ENCODE measurements around the gene PPIA. TPM values are rescaled to one million over a fixed set of nuclear protein-coding genes. Genes with fewer than 3 reads are reported as not detected.
"Not testable (repeated sequence)": the region's sequence is repeated elsewhere in the genome, so short reads cannot be mapped to it uniquely, and the experiment has no call there.

PPIA gene
- polyA plus RNA-seq, 1 of the 3 experiments (the other 2 are of a cell fraction) = 6,267 TPM

DNA sequence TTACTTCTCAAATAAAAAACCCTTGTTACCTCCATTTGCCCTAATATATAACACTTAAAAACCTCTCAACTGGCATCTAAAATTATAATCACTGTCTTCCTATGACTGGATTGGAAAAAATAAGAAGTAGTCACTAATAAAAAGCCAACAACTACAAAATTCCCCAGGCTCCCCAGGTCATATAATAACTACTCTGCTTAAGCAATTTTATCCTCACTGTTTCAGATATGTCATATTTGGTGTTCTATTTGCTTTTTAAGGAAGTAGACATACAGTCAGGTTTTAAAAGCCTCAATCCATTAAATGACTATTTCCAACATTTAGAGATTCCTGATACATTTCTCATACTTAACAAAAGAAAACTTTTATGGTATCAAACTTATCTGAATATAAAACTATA is 49.0 kb downstream of the PPIA start:
- peak overlapping the region; percentile 79; the same call in 1 of the 2 replicates for H3K9ac ChIP-seq
- CTCF ChIA-PET = interaction anchor here (0.7 to 2.5 kb wide), 9 partner anchors 12 to 291 kb away, joined by 3 to 9 read pairs (median 4); no protein-coding TSS in a partner anchor
- peaks cover 12 to 27% of the 10 kb centered on the region in 2 experiments for H3K36me3 ChIP-seq (replicated peaks in 1 of 2; ENCODE audit: control insufficient read depth in 1 of 2, insufficient read depth in 2 of 2, low read length in 1 of 2)
- TF ChIP-seq POLR2AphosphoS5 (IDR thresholded peaks at IDR 0.05; ENCODE audit: low read depth, low read length) (no peak), SMC3 (IDR thresholded peaks at IDR 0.05; ENCODE audit: low read depth, low read length) (no peak), CHD2 (IDR thresholded peaks at IDR 0.05; ENCODE audit: low read length, partially characterized antibody) (no peak), NFIC (IDR thresholded peaks at IDR 0.05; ENCODE audit: borderline replicate concordance) (no peak), JUND (IDR thresholded peaks at IDR 0.05) (no peak), FOXM1 (IDR thresholded peaks at IDR 0.05; ENCODE audit: low read depth) (no peak), TEAD4 (IDR thresholded peaks at IDR 0.05; ENCODE audit: borderline replicate concordance, insufficient read depth) (no peak), ELF1 (IDR thresholded peaks at IDR 0.05) (no peak), TAF1 (IDR thresholded peaks at IDR 0.05; ENCODE audit: borderline replicate concordance, low read depth, low read length) (no peak), RCOR1 (IDR thresholded peaks at IDR 0.05; ENCODE audit: low read length) (no peak)
- TF ChIP-seq, protein P1, sequence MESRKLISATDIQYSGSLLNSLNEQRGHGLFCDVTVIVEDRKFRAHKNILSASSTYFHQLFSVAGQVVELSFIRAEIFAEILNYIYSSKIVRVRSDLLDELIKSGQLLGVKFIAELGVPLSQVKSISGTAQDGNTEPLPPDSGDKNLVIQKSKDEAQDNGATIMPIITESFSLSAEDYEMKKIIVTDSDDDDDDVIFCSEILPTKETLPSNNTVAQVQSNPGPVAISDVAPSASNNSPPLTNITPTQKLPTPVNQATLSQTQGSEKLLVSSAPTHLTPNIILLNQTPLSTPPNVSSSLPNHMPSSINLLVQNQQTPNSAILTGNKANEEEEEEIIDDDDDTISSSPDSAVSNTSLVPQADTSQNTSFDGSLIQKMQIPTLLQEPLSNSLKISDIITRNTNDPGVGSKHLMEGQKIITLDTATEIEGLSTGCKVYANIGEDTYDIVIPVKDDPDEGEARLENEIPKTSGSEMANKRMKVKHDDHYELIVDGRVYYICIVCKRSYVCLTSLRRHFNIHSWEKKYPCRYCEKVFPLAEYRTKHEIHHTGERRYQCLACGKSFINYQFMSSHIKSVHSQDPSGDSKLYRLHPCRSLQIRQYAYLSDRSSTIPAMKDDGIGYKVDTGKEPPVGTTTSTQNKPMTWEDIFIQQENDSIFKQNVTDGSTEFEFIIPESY (IDR thresholded peaks at IDR 0.05; ENCODE audit: borderline replicate concordance, low read depth) = no peak
- TF ChIP-seq, protein P2, sequence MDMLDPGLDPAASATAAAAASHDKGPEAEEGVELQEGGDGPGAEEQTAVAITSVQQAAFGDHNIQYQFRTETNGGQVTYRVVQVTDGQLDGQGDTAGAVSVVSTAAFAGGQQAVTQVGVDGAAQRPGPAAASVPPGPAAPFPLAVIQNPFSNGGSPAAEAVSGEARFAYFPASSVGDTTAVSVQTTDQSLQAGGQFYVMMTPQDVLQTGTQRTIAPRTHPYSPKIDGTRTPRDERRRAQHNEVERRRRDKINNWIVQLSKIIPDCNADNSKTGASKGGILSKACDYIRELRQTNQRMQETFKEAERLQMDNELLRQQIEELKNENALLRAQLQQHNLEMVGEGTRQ (IDR thresholded peaks at IDR 0.05; ENCODE audit: borderline replicate concordance, low read depth, low read length) = no peak
- TF ChIP-seq, protein P3, sequence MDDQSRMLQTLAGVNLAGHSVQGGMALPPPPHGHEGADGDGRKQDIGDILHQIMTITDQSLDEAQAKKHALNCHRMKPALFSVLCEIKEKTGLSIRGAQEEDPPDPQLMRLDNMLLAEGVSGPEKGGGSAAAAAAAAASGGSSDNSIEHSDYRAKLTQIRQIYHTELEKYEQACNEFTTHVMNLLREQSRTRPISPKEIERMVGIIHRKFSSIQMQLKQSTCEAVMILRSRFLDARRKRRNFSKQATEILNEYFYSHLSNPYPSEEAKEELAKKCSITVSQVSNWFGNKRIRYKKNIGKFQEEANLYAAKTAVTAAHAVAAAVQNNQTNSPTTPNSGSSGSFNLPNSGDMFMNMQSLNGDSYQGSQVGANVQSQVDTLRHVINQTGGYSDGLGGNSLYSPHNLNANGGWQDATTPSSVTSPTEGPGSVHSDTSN (IDR thresholded peaks at IDR 0.05) = no peak
- TF ChIP-seq, protein P4, sequence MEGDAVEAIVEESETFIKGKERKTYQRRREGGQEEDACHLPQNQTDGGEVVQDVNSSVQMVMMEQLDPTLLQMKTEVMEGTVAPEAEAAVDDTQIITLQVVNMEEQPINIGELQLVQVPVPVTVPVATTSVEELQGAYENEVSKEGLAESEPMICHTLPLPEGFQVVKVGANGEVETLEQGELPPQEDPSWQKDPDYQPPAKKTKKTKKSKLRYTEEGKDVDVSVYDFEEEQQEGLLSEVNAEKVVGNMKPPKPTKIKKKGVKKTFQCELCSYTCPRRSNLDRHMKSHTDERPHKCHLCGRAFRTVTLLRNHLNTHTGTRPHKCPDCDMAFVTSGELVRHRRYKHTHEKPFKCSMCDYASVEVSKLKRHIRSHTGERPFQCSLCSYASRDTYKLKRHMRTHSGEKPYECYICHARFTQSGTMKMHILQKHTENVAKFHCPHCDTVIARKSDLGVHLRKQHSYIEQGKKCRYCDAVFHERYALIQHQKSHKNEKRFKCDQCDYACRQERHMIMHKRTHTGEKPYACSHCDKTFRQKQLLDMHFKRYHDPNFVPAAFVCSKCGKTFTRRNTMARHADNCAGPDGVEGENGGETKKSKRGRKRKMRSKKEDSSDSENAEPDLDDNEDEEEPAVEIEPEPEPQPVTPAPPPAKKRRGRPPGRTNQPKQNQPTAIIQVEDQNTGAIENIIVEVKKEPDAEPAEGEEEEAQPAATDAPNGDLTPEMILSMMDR (IDR thresholded peaks at IDR 0.05) = no peak
- TF ChIP-seq, protein P5, sequence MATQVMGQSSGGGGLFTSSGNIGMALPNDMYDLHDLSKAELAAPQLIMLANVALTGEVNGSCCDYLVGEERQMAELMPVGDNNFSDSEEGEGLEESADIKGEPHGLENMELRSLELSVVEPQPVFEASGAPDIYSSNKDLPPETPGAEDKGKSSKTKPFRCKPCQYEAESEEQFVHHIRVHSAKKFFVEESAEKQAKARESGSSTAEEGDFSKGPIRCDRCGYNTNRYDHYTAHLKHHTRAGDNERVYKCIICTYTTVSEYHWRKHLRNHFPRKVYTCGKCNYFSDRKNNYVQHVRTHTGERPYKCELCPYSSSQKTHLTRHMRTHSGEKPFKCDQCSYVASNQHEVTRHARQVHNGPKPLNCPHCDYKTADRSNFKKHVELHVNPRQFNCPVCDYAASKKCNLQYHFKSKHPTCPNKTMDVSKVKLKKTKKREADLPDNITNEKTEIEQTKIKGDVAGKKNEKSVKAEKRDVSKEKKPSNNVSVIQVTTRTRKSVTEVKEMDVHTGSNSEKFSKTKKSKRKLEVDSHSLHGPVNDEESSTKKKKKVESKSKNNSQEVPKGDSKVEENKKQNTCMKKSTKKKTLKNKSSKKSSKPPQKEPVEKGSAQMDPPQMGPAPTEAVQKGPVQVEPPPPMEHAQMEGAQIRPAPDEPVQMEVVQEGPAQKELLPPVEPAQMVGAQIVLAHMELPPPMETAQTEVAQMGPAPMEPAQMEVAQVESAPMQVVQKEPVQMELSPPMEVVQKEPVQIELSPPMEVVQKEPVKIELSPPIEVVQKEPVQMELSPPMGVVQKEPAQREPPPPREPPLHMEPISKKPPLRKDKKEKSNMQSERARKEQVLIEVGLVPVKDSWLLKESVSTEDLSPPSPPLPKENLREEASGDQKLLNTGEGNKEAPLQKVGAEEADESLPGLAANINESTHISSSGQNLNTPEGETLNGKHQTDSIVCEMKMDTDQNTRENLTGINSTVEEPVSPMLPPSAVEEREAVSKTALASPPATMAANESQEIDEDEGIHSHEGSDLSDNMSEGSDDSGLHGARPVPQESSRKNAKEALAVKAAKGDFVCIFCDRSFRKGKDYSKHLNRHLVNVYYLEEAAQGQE (IDR thresholded peaks at IDR 0.05; ENCODE audit: low read depth, low read length) = no peak
- peak overlapping the region in 1 of 2 experiments; percentile 85; a peak in 2 of 4 replicates for H3K27ac ChIP-seq (ENCODE audit: low read depth in 2 of 2, low read length in 1 of 2)
- peaks cover 71% of the 10 kb centered on the region for H3K79me2 ChIP-seq (ENCODE audit: insufficient read depth)
- peaks cover 68% of the 10 kb centered on the region for H4K20me1 ChIP-seq (ENCODE audit: insufficient read depth)
- H3K27me3 ChIP-seq (ENCODE audit: insufficient read depth) = no peaks in the 10 kb centered on the region
- no peaks in the 10 kb centered on the region for H3K9me3 ChIP-seq
- H3F3A ChIP-seq (replicated peaks; ENCODE audit: insufficient read depth) = peaks cover 47% of the 10 kb centered on the region
- POLR2A ChIA-PET = interaction anchor here (1.2 kb wide), 1 partner anchor 39 kb away, joined by 3 read pairs; no protein-coding TSS in a partner anchor
- DNase-seq = no peak
- H3K4me1 ChIP-seq (ENCODE audit: control insufficient read depth in 1 of 2, insufficient read depth in 2 of 2, low read depth in 1 of 2, low read length in 1 of 2) = peaks cover 5 to 21% of the 10 kb centered on the region in 2 experiments; a peak in 3 of 4 replicates
- H3K4me3 ChIP-seq (ENCODE audit: low read depth in 2 of 2, low read length in 1 of 2) = peak overlapping the region in 1 of 2 experiments; percentile 82; a peak in 3 of 4 replicates
- peak overlapping the region; percentile 78 for H3K4me2 ChIP-seq
- H2AFZ ChIP-seq (ENCODE audit: low read depth) = no peak overlapping the region; the same call in 1 of the 2 replicates
- H3K9me2 ChIP-seq = no peaks in the 10 kb centered on the region

DNA sequence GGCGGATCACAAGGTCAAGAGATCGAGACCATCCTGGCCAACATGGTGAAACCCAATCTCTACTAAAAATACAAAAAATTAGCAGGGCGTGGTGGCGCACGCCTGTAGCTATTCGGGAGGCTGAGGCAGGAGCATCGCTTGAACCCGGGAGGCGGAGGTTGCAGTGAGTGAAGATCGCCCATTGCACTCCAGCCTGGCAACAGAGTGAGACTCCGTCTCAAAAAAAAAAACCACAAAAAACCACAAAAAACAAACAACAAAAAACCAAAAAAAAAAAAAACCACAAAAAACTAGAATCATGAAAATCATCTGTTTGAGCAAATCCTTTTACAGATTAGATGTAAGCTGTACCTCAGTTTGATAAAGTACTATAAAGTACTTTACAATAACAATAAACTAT is 49.9 kb downstream of the PPIA start:
- H3K9me3 ChIP-seq; DNase-seq; H3K27me3 ChIP-seq (ENCODE audit: insufficient read depth); H3K9me2 ChIP-seq; H2AFZ ChIP-seq (ENCODE audit: low read depth): not testable (repeated sequence)
- H3K4me1 ChIP-seq (ENCODE audit: control insufficient read depth in 1 of 2, insufficient read depth in 2 of 2, low read depth in 1 of 2, low read length in 1 of 2) = peaks cover 5 to 21% of the 10 kb centered on the region in 2 experiments; a peak in 3 of 4 replicates
- ChIA-PET POLR2A (interaction anchor here (0.6 to 2.6 kb wide), 4 partner anchors 38 to 97 kb away, joined by 3 to 14 read pairs (median 3); no protein-coding TSS in a partner anchor), CTCF (interaction anchor here (0.8 to 3.1 kb wide), 17 partner anchors 8 to 290 kb away, joined by 3 to 19 read pairs (median 4); partner anchors contain the start of gene TMED4)
- peak overlapping the region in 1 of 2 experiments; percentile 85; a peak in 1 of 4 replicates for H3K27ac ChIP-seq (ENCODE audit: low read depth in 2 of 2, low read length in 1 of 2)
- peak overlapping the region; percentile 66 to 82 for H3K4me3 ChIP-seq (ENCODE audit: low read depth in 2 of 2, low read length in 1 of 2)
- peak overlapping the region; percentile 79 for H3K9ac ChIP-seq
- H3K36me3 ChIP-seq (replicated peaks in 1 of 2; ENCODE audit: control insufficient read depth in 1 of 2, insufficient read depth in 2 of 2, low read length in 1 of 2) = peaks cover 8 to 18% of the 10 kb centered on the region in 2 experiments
- H3F3A ChIP-seq (replicated peaks; ENCODE audit: insufficient read depth) = peaks cover 50% of the 10 kb centered on the region
- H3K4me2 ChIP-seq = peak overlapping the region; percentile 78
- H4K20me1 ChIP-seq (ENCODE audit: insufficient read depth) = peaks cover 61% of the 10 kb centered on the region
- WGBS (ENCODE audit: low lambda C conversion rate) = 22% methylated on average over 11 of the region's 11 CpGs
- peaks cover 61% of the 10 kb centered on the region for H3K79me2 ChIP-seq (ENCODE audit: insufficient read depth)
